ENCODE measurements around the gene EPB42. TPM values are rescaled to one million over a fixed set of nuclear protein-coding genes. Genes with fewer than 3 reads are reported as not detected.

EPB42 gene
- total RNA-seq, 1 experiment from 2014 or later: not detected

- H3K4ac ChIP-seq (ENCODE audit: low read depth, low read length): no peak overlapping the region
- no peak overlapping the region for H3K9ac ChIP-seq (ENCODE audit: extremely low read depth, insufficient read length, low read length)
- H4K20me1 ChIP-seq (ENCODE audit: control insufficient read depth, insufficient read depth, insufficient read length): no peaks in the 10 kb centered on the region
- H3K4me2 ChIP-seq (ENCODE audit: insufficient read depth, insufficient read length, low read length): no peak overlapping the region
- no peak overlapping the region for H2AFZ ChIP-seq (ENCODE audit: low read length)
- Mint-ChIP-seq H3K9me3 (no peaks in the 10 kb centered on the region), H3K4me1 (no peaks in the 10 kb centered on the region), H3K27me3 (ENCODE audit: low read depth) (peaks cover 3% of the 10 kb centered on the region), H3K36me3 (ENCODE audit: insufficient read depth in 1 of 3, low read depth in 3 of 3) (no peaks in the 10 kb centered on the region), H3K27ac (no peak overlapping the region; a peak in 1 of 7 replicates), H3K4me3 (no peak overlapping the region)
- H3K27ac ChIP-seq (ENCODE audit: insufficient read length, low read depth, low read length): no peak overlapping the region
- no peak overlapping the region for H2BK15ac ChIP-seq (ENCODE audit: low read depth, low read length)
- H3K56ac ChIP-seq (ENCODE audit: insufficient read length, low read depth, low read length): no peak overlapping the region
- no peak overlapping the region for H4K91ac ChIP-seq (ENCODE audit: insufficient read length, low read depth, low read length)
- no peak overlapping the region for H4K8ac ChIP-seq (replicated peaks; ENCODE audit: insufficient read length, low read depth, low read length)
- no peak overlapping the region for H2AK5ac ChIP-seq (ENCODE audit: insufficient read length, low read length)
- TF ChIP-seq CTCF (conservative IDR thresholded peaks at IDR 0.05): no peak
- no peak overlapping the region for H2BK5ac ChIP-seq (ENCODE audit: insufficient read length, low read length)
- no peak overlapping the region for H4K5ac ChIP-seq (ENCODE audit: insufficient read length, low read depth, low read length)
- H3K14ac ChIP-seq (ENCODE audit: insufficient read depth, low read length): no peak overlapping the region
- H2BK20ac ChIP-seq (ENCODE audit: low read depth, low read length, poor library complexity, severe bottlenecking): no peak overlapping the region
- no peaks in the 10 kb centered on the region for H3K4me1 ChIP-seq (ENCODE audit: insufficient read depth, low read length)
- no peak for DNase-seq
- no peak overlapping the region for H3K18ac ChIP-seq (ENCODE audit: insufficient read length, low read depth, low read length)
- H2BK120ac ChIP-seq (ENCODE audit: low read depth, low read length, poor library complexity, severe bottlenecking): no peak overlapping the region
- H3K23me2 ChIP-seq (ENCODE audit: insufficient read length, low read depth, low read length, poor library complexity, severe bottlenecking): no peaks in the 10 kb centered on the region
- no peak overlapping the region for H2BK12ac ChIP-seq (ENCODE audit: insufficient read length, low read depth, low read length)
- H3K23ac ChIP-seq (ENCODE audit: insufficient read length, low read depth, low read length): no peak overlapping the region
- no peak overlapping the region for H3T11ph ChIP-seq (ENCODE audit: low read length)
- H3K9me3 ChIP-seq (ENCODE audit: control insufficient read depth, low read depth, low read length): no peaks in the 10 kb centered on the region
- no peaks in the 10 kb centered on the region for H3K79me2 ChIP-seq (ENCODE audit: insufficient read depth, low read length)
- no peaks in the 10 kb centered on the region for H3K27me3 ChIP-seq (ENCODE audit: insufficient read depth, low read length)
- no CpG with 5 or more reads among the region's 8 CpGs for WGBS (ENCODE audit: extremely low coverage, insufficient read length, low lambda C conversion rate)
- H3K79me1 ChIP-seq (ENCODE audit: insufficient read depth, low read depth, low read length, poor library complexity, severe bottlenecking): no peaks in the 10 kb centered on the region
These were observed 30.5 kb upstream of the EPB42 start for GRCh38 chr15:43251185-43251870.
